Left lung (tissue), 10 donors: ENCODE results near the gene SGTB. TPM values are rescaled to one million over a fixed set of nuclear protein-coding genes. Genes with fewer than 3 reads are reported as not detected.

Source experiments
- ATAC-seq: fragments of 200-7000 bp; cut with Tn5 transposase; one replicate; pipeline ENCODE4 v1.9.1; 2020; ENCODE audit warnings: moderate library complexity
- DNase-seq, 4 donors: peaks; one replicate each; pipeline ENCODE4 v3.0.0-alpha.2; 2013 to 2020
- H3K27ac ChIP-seq, 2 donors: fragments of 200-600 bp; sonication (generic) in 1 of 2; one replicate each; pipeline versions ENCODE4 v1.5.0 to v1.8.0; 2020 to 2021
- H3K27me3 ChIP-seq, 2 donors: fragments of 200-600 bp; sonication (generic) in 1 of 2; one replicate each; pipeline versions ENCODE4 v1.5.0 to v1.8.0; 2020 to 2021
- H3K36me3 ChIP-seq, 2 donors: fragments of 200-600 bp; sonication (generic) in 1 of 2; one replicate each; pipeline versions ENCODE4 v1.5.0 to v1.8.0; 2020 to 2021
- H3K4me1 ChIP-seq, 2 donors: fragments of 200-600 bp; one replicate each; pipeline ENCODE4 v1.8.0; 2021
- H3K4me3 ChIP-seq, 2 donors: fragments of 200-600 bp; sonication (generic) in 1 of 2; one replicate each; pipeline versions ENCODE4 v1.5.0 to v1.8.0; 2020 to 2021; ENCODE audit warnings: mild to moderate bottlenecking in 1 of 2
- H3K9me3 ChIP-seq, 2 donors: fragments of 200-600 bp; sonication (generic) in 1 of 2; one replicate each; pipeline versions ENCODE4 v1.5.0 to v1.8.0; 2020 to 2021
- intact Hi-C, 2 donors: fragments of 100-400 bp; cut with DNase I; formaldehyde crosslinking; loops; one replicate each; pipeline versions ENCODE4 v1.11.2 to v1.14.2; 2022
- polyA plus RNA-seq, 6 donors: library from polyadenylated mRNA; unstranded; fragments of 120-200 nt; gene quantifications; one replicate each; pipeline ENCODE4 v1.2.1, GENCODE V29; 2013; ENCODE audit not compliant: insufficient read length in 6 of 6
- total RNA-seq, 2 donors: library from RNA; stranded (reverse); fragmentation: NEBNext Ultra II Directional; extraction: Animal tissue kit (Norgen Biotek cat#: 25700); gene quantifications; one replicate each; pipeline ENCODE4 v1.2.1, GENCODE V29; 2021
- TF ChIP-seq, protein P1 (sequence below), 2 donors: fragments of 200-600 bp; sonication (generic) in 1 of 2; IDR thresholded peaks; one replicate each; pipeline versions ENCODE4 v1.5.0 to v1.8.0; 2021; ENCODE audit warnings: antibody characterized with exemption in 2 of 2
- donor health status: DM: no; HTN: yes; CAD: no.
- donor health status: DM: no; HTN: no; CAD: no.

The SGTB gene
- total and polyA plus RNA-seq, 8 donors, result 7.7 to 22.6 (median 9.2) TPM

DNA sequence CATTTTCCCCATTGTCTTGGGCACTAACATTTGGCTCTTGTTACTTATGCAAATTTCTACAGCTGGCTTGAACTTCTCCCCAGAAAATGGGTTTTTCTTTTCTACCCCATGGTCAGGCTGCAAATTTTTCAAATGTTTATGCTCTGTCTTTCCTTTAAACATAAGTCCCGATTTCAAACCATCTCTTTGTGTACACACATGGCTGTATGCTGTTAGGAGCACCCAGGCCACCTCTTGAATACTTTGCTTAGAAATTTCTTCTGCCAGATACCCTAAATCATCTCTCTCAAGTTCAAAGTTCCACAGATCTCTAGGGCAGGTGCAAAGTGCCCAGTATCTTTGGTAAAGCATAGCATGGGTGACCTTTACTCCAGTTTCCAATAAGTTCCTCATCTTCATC, 45.7 kb upstream of the SGTB start:
- intact Hi-C loops, result no loop called here
- TF ChIP-seq, protein P1, sequence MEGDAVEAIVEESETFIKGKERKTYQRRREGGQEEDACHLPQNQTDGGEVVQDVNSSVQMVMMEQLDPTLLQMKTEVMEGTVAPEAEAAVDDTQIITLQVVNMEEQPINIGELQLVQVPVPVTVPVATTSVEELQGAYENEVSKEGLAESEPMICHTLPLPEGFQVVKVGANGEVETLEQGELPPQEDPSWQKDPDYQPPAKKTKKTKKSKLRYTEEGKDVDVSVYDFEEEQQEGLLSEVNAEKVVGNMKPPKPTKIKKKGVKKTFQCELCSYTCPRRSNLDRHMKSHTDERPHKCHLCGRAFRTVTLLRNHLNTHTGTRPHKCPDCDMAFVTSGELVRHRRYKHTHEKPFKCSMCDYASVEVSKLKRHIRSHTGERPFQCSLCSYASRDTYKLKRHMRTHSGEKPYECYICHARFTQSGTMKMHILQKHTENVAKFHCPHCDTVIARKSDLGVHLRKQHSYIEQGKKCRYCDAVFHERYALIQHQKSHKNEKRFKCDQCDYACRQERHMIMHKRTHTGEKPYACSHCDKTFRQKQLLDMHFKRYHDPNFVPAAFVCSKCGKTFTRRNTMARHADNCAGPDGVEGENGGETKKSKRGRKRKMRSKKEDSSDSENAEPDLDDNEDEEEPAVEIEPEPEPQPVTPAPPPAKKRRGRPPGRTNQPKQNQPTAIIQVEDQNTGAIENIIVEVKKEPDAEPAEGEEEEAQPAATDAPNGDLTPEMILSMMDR (IDR thresholded peaks at IDR 0.05), result no peak
- DNase-seq (no peak), ATAC-seq (no peak)
- Histone ChIP-seq H3K4me1 (no peaks in the 10 kb centered on the region), H3K27ac (no peak overlapping the region), H3K36me3 (peaks cover 0 to 4% of the 10 kb centered on the region in 2 donors), H3K4me3 (no peak overlapping the region), H3K9me3 (no peaks in the 10 kb centered on the region), H3K27me3 (no peaks in the 10 kb centered on the region)

DNA sequence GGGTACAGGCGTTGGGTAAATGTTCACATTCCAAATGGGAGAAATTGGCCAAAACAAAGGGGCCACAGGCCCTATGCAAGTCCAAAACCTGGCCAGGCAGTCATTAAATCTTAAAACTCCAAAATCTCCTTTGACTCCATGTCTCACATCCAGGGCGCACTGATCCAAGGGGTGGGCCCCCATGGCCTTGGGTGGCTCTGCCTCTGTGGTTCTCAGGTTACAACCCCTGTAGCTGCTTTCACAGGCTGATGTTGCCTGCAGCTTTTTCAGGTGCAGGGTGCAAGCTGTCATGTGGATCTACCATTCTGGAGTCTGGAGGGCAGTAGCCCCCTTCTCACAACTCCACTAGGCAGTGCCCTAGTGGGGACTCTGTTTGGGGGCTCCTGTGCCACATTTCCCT, 44.9 kb upstream of the SGTB start:
- H3K4me3 ChIP-seq, result no peak overlapping the region
- H3K27me3 ChIP-seq, result no peaks in the 10 kb centered on the region
- intact Hi-C loops, result no loop called here
- no peak for DNase-seq
- H3K27ac ChIP-seq, result no peak overlapping the region
- ATAC-seq, result no peak
- peaks cover 0 to 4% of the 10 kb centered on the region in 2 donors for H3K36me3 ChIP-seq
- H3K9me3 ChIP-seq, result no peaks in the 10 kb centered on the region
- TF ChIP-seq, protein P1 (IDR thresholded peaks at IDR 0.05), result no peak
- no peaks in the 10 kb centered on the region for H3K4me1 ChIP-seq

DNA sequence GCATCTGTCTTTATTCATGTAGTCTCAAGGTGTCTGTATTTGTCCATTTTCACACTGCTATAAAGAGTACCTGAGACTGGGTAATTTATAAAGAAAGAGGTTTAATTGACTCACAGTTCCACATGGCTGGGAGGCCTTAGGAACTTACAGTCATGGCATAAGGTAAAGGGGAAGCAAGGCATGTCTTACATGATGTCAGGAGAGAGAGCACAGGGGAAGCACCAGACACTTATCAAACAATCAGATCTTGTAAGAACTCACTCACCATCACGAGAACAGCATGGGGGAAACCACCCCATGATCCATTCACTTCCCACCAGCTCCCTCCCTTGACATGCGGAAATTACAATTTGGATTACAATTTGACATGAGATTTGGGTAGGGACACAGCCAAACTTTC, 44.3 kb upstream of the SGTB start:
- Histone ChIP-seq H3K4me3 (no peak overlapping the region), H3K27me3 (no peaks in the 10 kb centered on the region), H3K36me3 (peaks cover 0 to 4% of the 10 kb centered on the region in 2 donors), H3K4me1 (no peaks in the 10 kb centered on the region), H3K9me3 (no peaks in the 10 kb centered on the region), H3K27ac (no peak overlapping the region)
- no peak for DNase-seq
- no peak for ATAC-seq
- intact Hi-C loops, result no loop called here
- TF ChIP-seq, protein P1 (IDR thresholded peaks at IDR 0.05), result no peak

- H3K27me3 ChIP-seq, result no peaks in the 10 kb centered on the region
Observed at GRCh38 chr5:65765582-65765981, 43.7 kb upstream of the SGTB start.

GRCh38 chr5:65762234-65762633, 40.3 kb upstream of the SGTB start:
- H3K36me3 ChIP-seq, result peaks cover 0 to 8% of the 10 kb centered on the region in 2 donors
- H3K27ac ChIP-seq, result no peak overlapping the region
- no peaks in the 10 kb centered on the region for H3K9me3 ChIP-seq
- intact Hi-C loops, result no loop called here
- H3K4me3 ChIP-seq, result no peak overlapping the region
- TF ChIP-seq, protein P1 (IDR thresholded peaks at IDR 0.05), result no peak
- H3K4me1 ChIP-seq, result no peaks in the 10 kb centered on the region
- ATAC-seq (no peak), DNase-seq (no peak)
- H3K27me3 ChIP-seq, result no peaks in the 10 kb centered on the region

More at GRCh38 chr5:65765582-65765981, 43.7 kb upstream of the SGTB start:
- H3K4me1 ChIP-seq, result no peaks in the 10 kb centered on the region
- peaks cover 0 to 4% of the 10 kb centered on the region in 2 donors for H3K36me3 ChIP-seq
- DNase-seq, result no peak
- intact Hi-C loops, result no loop called here
- H3K9me3 ChIP-seq, result no peaks in the 10 kb centered on the region
- H3K4me3 ChIP-seq, result no peak overlapping the region
- ATAC-seq, result no peak
- TF ChIP-seq, protein P1 (IDR thresholded peaks at IDR 0.05), result no peak
- no peak overlapping the region for H3K27ac ChIP-seq
